A549 (cell line): Measurements from ENCODE around the gene RNF43.

Experiments
- CEBPB ChIP-seq, 2 experiments: fragments of >200 bp in 1 of 2; sonication (Bioruptor Twin) in 1 of 2; formaldehyde crosslinking in 1 of 2; IDR thresholded peaks; 2 replicates each; pipeline ENCODE4 v1.6.1; 2012 to 2016
- CTCF ChIP-seq: fragments of >200 bp; sonication (Bioruptor Twin); formaldehyde crosslinking; IDR thresholded peaks from 3 replicates; pipeline ENCODE4 v1.5.1; 2016
- ELK1 ChIP-seq: fragments of 150-350 bp; IDR thresholded peaks from 2 replicates; pipeline ENCODE4 v1.6.1; 2014; ENCODE audit warnings: low read depth, mild to moderate bottlenecking, low read length
- EP300 ChIP-seq, 2 experiments: fragments of >200 bp; sonication (Bioruptor Twin); formaldehyde crosslinking; IDR thresholded peaks; 2 replicates in 1 of 2; 3 replicates in 1 of 2; pipeline ENCODE4 v1.6.1; 2016 to 2017
- HEYL ChIP-seq: fragments of 250-450 bp; sonication (Bioruptor Pico); IDR thresholded peaks from 2 replicates; pipeline ENCODE4 v1.8.0; 2021; ENCODE audit warnings: mild to moderate bottlenecking, moderate library complexity
- HMGXB4 ChIP-seq: fragments of 250-450 bp; sonication (Bioruptor Pico); IDR thresholded peaks from 2 replicates; pipeline ENCODE4 v1.5.0; 2021; ENCODE audit warnings: mild to moderate bottlenecking, moderate library complexity, borderline replicate concordance
- KDM1A ChIP-seq: fragments of 200-600 bp; sonication (generic); IDR thresholded peaks from 2 replicates; pipeline ENCODE4 v1.6.1; 2016; ENCODE audit warnings: low read depth, mild to moderate bottlenecking
- MYC ChIP-seq: IDR thresholded peaks from 2 replicates; pipeline ENCODE4 v1.6.1; 2012; ENCODE audit warnings: mild to moderate bottlenecking, inconsistent platforms, low read length, improper control_type of control experiment, borderline replicate concordance
- POLR2A ChIP-seq: IDR thresholded peaks from 2 replicates; pipeline ENCODE4 v1.6.1; 2012; ENCODE audit warnings: mild to moderate bottlenecking, low read length
- RAD21 ChIP-seq, 2 experiments: fragments of >200 bp in 1 of 2; sonication (Bioruptor Twin) in 1 of 2; formaldehyde crosslinking in 1 of 2; IDR thresholded peaks in 1 of 2; conservative IDR thresholded peaks in 1 of 2; 2 replicates in 1 of 2; 3 replicates in 1 of 2; pipeline ENCODE4 v1.6.1; 2012 to 2018; ENCODE audit warnings: inconsistent platforms in 1 of 2
- SMC3 ChIP-seq: fragments of >200 bp; sonication (Bioruptor Twin); formaldehyde crosslinking; IDR thresholded peaks from 3 replicates; pipeline ENCODE4 v1.6.1; 2018; ENCODE audit warnings: inconsistent platforms
- TP53 ChIP-seq: fragments of 250-450 bp; sonication (Bioruptor Pico); IDR thresholded peaks from 2 replicates; pipeline ENCODE4 v1.5.0; 2021; ENCODE audit warnings: mild to moderate bottlenecking, moderate library complexity
- USF2 ChIP-seq: fragments of 450-650 bp; IDR thresholded peaks from 2 replicates; pipeline ENCODE4 v1.6.1; 2014; ENCODE audit warnings: antibody characterized with exemption
- ZSCAN20 ChIP-seq: fragments of 250-450 bp; sonication (Bioruptor Pico); IDR thresholded peaks from 2 replicates; pipeline ENCODE4 v1.8.0; 2022; ENCODE audit warnings: mild to moderate bottlenecking, moderate library complexity

- TF ChIP-seq CTCF: no peak
- no peak for TF ChIP-seq EP300 (IDR thresholded peaks at IDR 0.05)
- no peak for TF ChIP-seq ZSCAN20 (CRISPR knock-in tag)
- no peak for TF ChIP-seq CEBPB (IDR thresholded peaks at IDR 0.05)
- TF ChIP-seq USF2: no peak
- no peak for TF ChIP-seq POLR2A
- no peak for TF ChIP-seq KDM1A
- TF ChIP-seq TP53 (CRISPR knock-in tag): no peak
- TF ChIP-seq MYC: no peak
- TF ChIP-seq HMGXB4 (CRISPR knock-in tag): no peak
- no peak for TF ChIP-seq RAD21 (conservative IDR thresholded peaks at IDR 0.05 in 1 of 2, IDR thresholded peaks at IDR 0.05 in 1 of 2)
- no peak for TF ChIP-seq SMC3
- TF ChIP-seq HEYL: no peak
- TF ChIP-seq ELK1: no peak
Measured at GRCh38 chr17:58455491-58455890, 38.2 kb upstream of the RNF43 start.
